Measurements from ENCODE around the gene COL18A1. TPM values are rescaled to one million over a fixed set of nuclear protein-coding genes. Genes with fewer than 3 reads are reported as not detected.

The COL18A1 gene
- total RNA-seq, 1 donor from 2014 or later: 52.6 TPM

DNA sequence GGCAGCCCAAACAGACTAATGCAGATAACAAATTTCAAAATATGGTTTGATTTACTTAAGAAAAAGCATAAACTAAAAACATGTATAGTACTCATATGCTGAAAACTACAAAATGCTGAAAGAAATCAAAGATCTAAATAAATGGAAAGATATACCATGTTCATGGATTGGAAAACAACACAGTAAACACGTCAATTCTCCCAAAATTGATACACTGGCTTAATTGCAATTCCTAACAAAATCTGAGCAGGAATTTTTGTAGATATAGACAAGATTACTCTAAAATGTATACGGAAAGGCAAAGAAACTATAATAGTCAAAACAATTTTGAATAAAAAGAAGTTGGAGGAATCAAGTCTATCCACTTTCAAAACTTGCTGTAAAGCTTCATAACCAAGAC, 116.3 kb downstream of the COL18A1 start:
- peaks cover 30% of the 10 kb centered on the region for H3K36me3 ChIP-seq
- H3K4me3 ChIP-seq: no peak overlapping the region
- Mint-ChIP-seq H3K4me3 (no peak overlapping the region), H3K4me1 (no peaks in the 10 kb centered on the region), H3K9me3 (peaks cover 46% of the 10 kb centered on the region), H3K27me3 (ENCODE audit: insufficient read depth, low read depth) (no peaks in the 10 kb centered on the region), H3K36me3 (peaks cover 52% of the 10 kb centered on the region), H3K27ac (no peak overlapping the region)
- no peak overlapping the region for H2AFZ ChIP-seq (replicated peaks)
- H3K27me3 ChIP-seq: no peaks in the 10 kb centered on the region
- H3K9me3 ChIP-seq (ENCODE audit: low read depth): peaks cover 12% of the 10 kb centered on the region
- H3F3A ChIP-seq (ENCODE audit: low read depth): no peaks in the 10 kb centered on the region
- DNase-seq (ENCODE audit: low spot score): no peak
- H3K4me1 ChIP-seq: no peaks in the 10 kb centered on the region
- H4K20me1 ChIP-seq (ENCODE audit: low read depth): no peaks in the 10 kb centered on the region
- no peak for TF ChIP-seq EZH2phosphoT487 (IDR thresholded peaks at IDR 0.05)
- TF ChIP-seq EZH2 (IDR thresholded peaks at IDR 0.05): no peak
- TF ChIP-seq, protein P1, sequence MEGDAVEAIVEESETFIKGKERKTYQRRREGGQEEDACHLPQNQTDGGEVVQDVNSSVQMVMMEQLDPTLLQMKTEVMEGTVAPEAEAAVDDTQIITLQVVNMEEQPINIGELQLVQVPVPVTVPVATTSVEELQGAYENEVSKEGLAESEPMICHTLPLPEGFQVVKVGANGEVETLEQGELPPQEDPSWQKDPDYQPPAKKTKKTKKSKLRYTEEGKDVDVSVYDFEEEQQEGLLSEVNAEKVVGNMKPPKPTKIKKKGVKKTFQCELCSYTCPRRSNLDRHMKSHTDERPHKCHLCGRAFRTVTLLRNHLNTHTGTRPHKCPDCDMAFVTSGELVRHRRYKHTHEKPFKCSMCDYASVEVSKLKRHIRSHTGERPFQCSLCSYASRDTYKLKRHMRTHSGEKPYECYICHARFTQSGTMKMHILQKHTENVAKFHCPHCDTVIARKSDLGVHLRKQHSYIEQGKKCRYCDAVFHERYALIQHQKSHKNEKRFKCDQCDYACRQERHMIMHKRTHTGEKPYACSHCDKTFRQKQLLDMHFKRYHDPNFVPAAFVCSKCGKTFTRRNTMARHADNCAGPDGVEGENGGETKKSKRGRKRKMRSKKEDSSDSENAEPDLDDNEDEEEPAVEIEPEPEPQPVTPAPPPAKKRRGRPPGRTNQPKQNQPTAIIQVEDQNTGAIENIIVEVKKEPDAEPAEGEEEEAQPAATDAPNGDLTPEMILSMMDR (IDR thresholded peaks at IDR 0.05): no peak
- no peak overlapping the region for H3K27ac ChIP-seq
- H3K9ac ChIP-seq: no peak overlapping the region
- no peak overlapping the region for H3K4me2 ChIP-seq
- H3K79me2 ChIP-seq (ENCODE audit: low read depth): no peaks in the 10 kb centered on the region

DNA sequence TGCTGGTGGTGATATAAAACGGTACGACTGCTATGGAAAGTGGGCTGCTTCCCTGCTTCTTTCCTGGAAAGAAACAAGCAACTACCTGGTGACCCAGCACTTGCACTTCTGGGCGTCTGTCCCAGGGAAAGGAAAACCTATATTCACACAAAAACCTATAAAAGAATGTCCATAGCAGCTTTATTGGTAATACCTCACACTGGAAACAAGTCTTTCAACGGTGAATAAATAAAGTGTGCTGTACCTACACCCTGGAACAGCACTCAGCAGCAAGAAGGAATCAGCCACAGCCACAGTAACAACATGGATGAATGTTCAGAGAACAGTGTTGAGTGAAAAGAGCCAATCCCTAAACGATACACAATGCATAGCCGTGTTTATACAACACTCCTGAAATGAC, 117.4 kb downstream of the COL18A1 start:
- no peak overlapping the region for H2AFZ ChIP-seq (replicated peaks)
- no peak overlapping the region for H3K4me3 Mint-ChIP-seq
- no peaks in the 10 kb centered on the region for H3K27me3 ChIP-seq
- H3K4me1 Mint-ChIP-seq: no peaks in the 10 kb centered on the region
- H3K4me3 ChIP-seq: no peak overlapping the region
- no peaks in the 10 kb centered on the region for H3K4me1 ChIP-seq
- no peak overlapping the region for H3K9ac ChIP-seq
- no peaks in the 10 kb centered on the region for H3F3A ChIP-seq (ENCODE audit: low read depth)
- no peaks in the 10 kb centered on the region for H3K79me2 ChIP-seq (ENCODE audit: low read depth)
- H3K9me3 ChIP-seq (ENCODE audit: low read depth): peaks cover 12% of the 10 kb centered on the region
- no peak overlapping the region for H3K27ac Mint-ChIP-seq
- DNase-seq (ENCODE audit: low spot score): no peak
- no peak overlapping the region for H3K27ac ChIP-seq
- H3K36me3 ChIP-seq: peaks cover 30% of the 10 kb centered on the region
- peaks cover 46% of the 10 kb centered on the region for H3K9me3 Mint-ChIP-seq
- no peaks in the 10 kb centered on the region for H3K27me3 Mint-ChIP-seq (ENCODE audit: insufficient read depth, low read depth)
- no peaks in the 10 kb centered on the region for H4K20me1 ChIP-seq (ENCODE audit: low read depth)
- no peak overlapping the region for H3K4me2 ChIP-seq
- peaks cover 53% of the 10 kb centered on the region for H3K36me3 Mint-ChIP-seq
- TF ChIP-seq, protein P1 (IDR thresholded peaks at IDR 0.05): no peak
- TF ChIP-seq EZH2phosphoT487 (IDR thresholded peaks at IDR 0.05) (no peak), EZH2 (IDR thresholded peaks at IDR 0.05) (no peak)

DNA sequence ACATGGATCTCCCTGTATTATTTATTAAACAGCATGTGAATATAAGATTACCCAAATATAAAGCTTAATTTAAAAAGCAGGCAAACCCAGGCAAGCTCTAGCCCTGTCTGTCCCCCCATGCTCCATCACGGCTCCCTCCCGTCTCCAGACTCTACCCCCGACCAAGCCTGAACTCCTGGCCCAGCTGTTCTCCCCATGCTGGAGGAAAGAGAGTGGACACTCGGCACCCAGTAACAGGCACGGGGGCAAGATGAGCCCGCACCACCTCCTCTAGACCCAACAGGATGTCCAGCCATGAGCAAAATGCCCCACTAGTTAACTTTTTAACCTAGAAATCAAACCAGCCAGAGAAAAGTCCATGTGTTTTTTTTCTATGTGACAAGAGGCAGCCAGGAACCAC, 118.0 kb downstream of the COL18A1 start:
- no peak overlapping the region for H3K27ac Mint-ChIP-seq
- Histone ChIP-seq H4K20me1 (ENCODE audit: low read depth) (no peaks in the 10 kb centered on the region), H3K9me3 (ENCODE audit: low read depth) (peaks cover 12% of the 10 kb centered on the region), H3K4me3 (no peak overlapping the region), H2AFZ (replicated peaks) (no peak overlapping the region), H3F3A (ENCODE audit: low read depth) (no peaks in the 10 kb centered on the region), H3K27me3 (no peaks in the 10 kb centered on the region), H3K79me2 (ENCODE audit: low read depth) (no peaks in the 10 kb centered on the region), H3K36me3 (peaks cover 29% of the 10 kb centered on the region), H3K27ac (no peak overlapping the region), H3K9ac (no peak overlapping the region), H3K4me1 (no peaks in the 10 kb centered on the region), H3K4me2 (no peak overlapping the region)
- DNase-seq (ENCODE audit: low spot score): no peak
- H3K4me3 Mint-ChIP-seq: no peak overlapping the region
- no peaks in the 10 kb centered on the region for H3K4me1 Mint-ChIP-seq
- peaks cover 53% of the 10 kb centered on the region for H3K36me3 Mint-ChIP-seq
- TF ChIP-seq EZH2phosphoT487 (IDR thresholded peaks at IDR 0.05) (no peak), EZH2 (IDR thresholded peaks at IDR 0.05) (no peak)
- TF ChIP-seq, protein P1 (IDR thresholded peaks at IDR 0.05): no peak
- no peaks in the 10 kb centered on the region for H3K27me3 Mint-ChIP-seq (ENCODE audit: insufficient read depth, low read depth)
- H3K9me3 Mint-ChIP-seq: peaks cover 43% of the 10 kb centered on the region
